Lower leg skin (tissue), 3 donors: ENCODE results near the gene ANKK1.

Experiments used
- POLR2A ChIP-seq, 2 donors: fragments of 450-650 bp; IDR thresholded peaks; one replicate each; pipeline ENCODE4 v1.6.1; 2016 to 2017; ENCODE audit warnings: antibody characterized with exemption in 2 of 2, mild to moderate bottlenecking in 1 of 2, moderate library complexity in 1 of 2
- TF ChIP-seq, protein P1 (sequence below), 3 donors: fragments of 450-650 bp; IDR thresholded peaks; one replicate each; pipeline ENCODE4 v1.5.1; 2016; ENCODE audit warnings: antibody characterized with exemption in 3 of 3, mild to moderate bottlenecking in 3 of 3, moderate library complexity in 2 of 3

DNA sequence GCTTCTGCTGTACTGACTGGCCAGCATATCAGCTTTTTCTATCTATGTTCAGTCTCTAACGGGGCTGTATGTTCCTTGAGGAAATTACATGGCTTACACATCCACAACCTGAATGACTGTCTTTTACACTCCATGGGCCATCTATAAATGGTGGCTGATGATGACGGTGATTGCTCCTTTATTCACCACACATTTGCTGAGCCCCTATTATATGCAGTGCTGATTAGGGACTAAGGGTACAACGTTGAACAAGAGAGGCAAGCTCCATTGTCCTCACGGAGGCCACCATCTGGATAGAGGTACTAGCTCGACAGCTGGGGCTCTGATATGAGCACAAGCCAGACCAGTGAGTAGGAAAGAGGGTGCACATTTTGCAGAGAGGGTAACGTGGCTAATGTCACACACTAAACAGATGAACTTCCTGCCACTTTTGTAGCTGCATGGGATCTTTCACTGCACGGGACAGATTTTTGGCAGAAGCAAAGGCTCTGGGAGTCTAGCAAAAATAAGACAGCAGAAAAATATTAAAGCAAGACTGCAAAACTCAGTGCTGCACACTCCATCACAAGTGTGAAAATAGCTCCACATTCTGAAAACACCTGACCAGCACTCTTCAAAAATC is 57.0 kb downstream of the ANKK1 start:
- TF ChIP-seq, protein P1, sequence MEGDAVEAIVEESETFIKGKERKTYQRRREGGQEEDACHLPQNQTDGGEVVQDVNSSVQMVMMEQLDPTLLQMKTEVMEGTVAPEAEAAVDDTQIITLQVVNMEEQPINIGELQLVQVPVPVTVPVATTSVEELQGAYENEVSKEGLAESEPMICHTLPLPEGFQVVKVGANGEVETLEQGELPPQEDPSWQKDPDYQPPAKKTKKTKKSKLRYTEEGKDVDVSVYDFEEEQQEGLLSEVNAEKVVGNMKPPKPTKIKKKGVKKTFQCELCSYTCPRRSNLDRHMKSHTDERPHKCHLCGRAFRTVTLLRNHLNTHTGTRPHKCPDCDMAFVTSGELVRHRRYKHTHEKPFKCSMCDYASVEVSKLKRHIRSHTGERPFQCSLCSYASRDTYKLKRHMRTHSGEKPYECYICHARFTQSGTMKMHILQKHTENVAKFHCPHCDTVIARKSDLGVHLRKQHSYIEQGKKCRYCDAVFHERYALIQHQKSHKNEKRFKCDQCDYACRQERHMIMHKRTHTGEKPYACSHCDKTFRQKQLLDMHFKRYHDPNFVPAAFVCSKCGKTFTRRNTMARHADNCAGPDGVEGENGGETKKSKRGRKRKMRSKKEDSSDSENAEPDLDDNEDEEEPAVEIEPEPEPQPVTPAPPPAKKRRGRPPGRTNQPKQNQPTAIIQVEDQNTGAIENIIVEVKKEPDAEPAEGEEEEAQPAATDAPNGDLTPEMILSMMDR (IDR thresholded peaks at IDR 0.05) = no peak
- TF ChIP-seq POLR2A (IDR thresholded peaks at IDR 0.05) = no peak
